GOT3 (cell line): Measurements from ENCODE around the gene MBLAC1.
A peak's percentile ranks its signal among the peaks of the same experiment; 100 is the strongest.

ENCODE experiments used
- DNase-seq: peaks from one replicate; lab custom pipeline; 2025; ENCODE audit warnings: mixed read lengths; lab: John Stamatoyannopoulos, UW

The MBLAC1 gene

GRCh38 chr7:100173806-100174495 is 47.2 kb downstream of the MBLAC1 start:
- no peak for DNase-seq

GRCh38 chr7:100174582-100174981 is 47.8 kb downstream of the MBLAC1 start:
- DNase-seq = no peak

- DNase-seq = no peak
Measured at GRCh38 chr7:100175296-100175935, 48.6 kb downstream of the MBLAC1 start.

DNA sequence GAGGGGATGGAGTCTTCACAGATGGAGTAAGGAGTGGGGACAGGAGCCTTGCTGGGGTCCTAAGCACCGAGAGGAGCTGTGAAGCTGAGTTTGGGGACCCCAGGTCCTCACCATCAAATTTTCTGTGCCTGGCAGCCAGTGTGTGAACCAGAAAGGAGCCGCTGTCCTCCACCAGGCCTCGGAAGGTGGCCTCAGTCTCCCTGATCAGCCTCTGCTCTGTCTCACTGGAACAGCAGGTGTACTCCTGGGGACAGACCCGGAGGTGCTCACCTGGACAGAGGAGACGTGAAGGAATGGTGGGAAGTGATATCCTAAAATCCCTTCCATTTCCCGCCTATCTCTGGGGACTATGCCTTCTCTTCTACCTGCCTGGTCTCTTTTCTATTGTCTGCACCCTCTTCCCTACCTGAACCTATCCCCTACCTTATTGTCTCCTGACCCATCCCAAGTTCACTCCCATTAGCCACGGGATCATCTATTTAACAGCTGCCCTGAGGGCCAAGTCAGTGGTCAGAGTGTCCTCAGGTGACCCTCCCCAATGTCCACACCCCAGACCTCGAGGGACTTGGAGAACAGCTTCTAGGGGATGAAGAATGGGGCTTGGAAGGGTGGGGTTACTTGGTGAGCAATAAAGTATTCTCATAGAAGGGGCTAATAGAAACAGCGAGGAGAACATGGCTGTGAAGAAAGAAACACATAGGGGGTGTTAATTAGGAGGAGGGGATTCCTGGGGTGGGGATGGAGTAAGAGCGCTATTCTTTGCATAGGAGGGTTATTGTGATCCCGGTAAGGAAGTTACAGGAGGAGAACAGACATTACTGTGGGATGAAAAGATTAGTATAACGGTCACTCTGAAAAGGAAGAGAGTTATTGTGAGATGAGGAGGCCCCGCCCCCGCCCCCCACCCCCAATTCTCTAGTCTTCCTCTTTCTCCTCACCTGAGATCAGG is 49.6 kb downstream of the MBLAC1 start:
- DNase-seq = no peak

- DNase-seq = peak; percentile 78
Measured at GRCh38 chr7:100177045-100178001, 50.6 kb downstream of the MBLAC1 start, which contains the start of the genes GPC2 and STAG3. Gene GPC2 (minus strand): TSS chr7:100177381. CDS start chr7:100177199, 182 bp downstream. Gene STAG3 (plus strand): TSS chr7:100177918. CDS start chr7:100180557, 2,639 bp downstream.
